Hepatocyte (in vitro differentiated cells): ENCODE measurements around the gene EXD3.

Experiments used
- EZH2 ChIP-seq: fragments of 200-600 bp; sonication (generic); IDR thresholded peaks from 2 replicates; pipeline ENCODE4 v1.6.1; 2016; ENCODE audit warnings: antibody characterized with exemption, mild to moderate bottlenecking, borderline replicate concordance
- TF ChIP-seq, protein P1 (sequence below): fragments of 200-600 bp; sonication (generic); IDR thresholded peaks from 2 replicates; pipeline ENCODE4 v1.5.1; 2016; ENCODE audit warnings: antibody characterized with exemption, mild to moderate bottlenecking; ENCODE audit not compliant: poor library complexity

DNA sequence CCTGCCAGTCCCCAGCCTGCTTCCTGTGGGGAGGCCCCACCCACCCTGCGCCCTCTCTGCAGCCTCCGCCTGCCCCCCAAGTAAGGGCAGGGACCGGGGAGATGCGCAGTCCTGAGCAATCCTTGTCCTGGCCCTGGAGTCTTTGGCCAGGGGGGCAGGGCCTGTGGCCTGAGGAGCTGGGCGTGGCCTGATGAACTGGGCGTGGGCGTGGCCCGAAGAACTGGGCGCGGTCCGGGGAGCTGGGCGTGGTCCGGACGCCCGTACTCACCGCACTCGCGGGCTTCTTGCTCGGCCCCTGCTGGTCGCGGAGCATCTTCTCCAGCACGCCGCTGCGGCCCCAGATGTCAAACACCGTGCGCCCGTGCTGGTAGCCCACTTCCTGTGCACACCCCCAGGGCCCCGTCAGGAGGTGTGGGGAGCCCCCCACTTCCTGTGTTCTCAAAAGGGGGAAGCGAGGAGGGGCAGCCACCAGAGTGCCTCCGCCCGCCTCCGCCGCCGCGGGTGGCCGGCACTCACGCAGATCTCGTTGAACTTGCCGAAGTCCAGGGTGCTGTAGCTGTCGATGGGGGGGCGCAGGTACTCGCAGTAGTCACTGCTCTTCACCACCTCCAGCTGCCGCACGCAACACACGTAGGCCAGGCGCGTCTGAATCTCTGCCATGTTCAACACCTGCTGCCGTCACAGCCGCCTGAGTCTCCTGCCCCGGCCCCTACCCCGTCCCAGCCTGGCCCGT is 38.9 kb upstream of the EXD3 start:
- no peak for TF ChIP-seq EZH2
- TF ChIP-seq, protein P1, sequence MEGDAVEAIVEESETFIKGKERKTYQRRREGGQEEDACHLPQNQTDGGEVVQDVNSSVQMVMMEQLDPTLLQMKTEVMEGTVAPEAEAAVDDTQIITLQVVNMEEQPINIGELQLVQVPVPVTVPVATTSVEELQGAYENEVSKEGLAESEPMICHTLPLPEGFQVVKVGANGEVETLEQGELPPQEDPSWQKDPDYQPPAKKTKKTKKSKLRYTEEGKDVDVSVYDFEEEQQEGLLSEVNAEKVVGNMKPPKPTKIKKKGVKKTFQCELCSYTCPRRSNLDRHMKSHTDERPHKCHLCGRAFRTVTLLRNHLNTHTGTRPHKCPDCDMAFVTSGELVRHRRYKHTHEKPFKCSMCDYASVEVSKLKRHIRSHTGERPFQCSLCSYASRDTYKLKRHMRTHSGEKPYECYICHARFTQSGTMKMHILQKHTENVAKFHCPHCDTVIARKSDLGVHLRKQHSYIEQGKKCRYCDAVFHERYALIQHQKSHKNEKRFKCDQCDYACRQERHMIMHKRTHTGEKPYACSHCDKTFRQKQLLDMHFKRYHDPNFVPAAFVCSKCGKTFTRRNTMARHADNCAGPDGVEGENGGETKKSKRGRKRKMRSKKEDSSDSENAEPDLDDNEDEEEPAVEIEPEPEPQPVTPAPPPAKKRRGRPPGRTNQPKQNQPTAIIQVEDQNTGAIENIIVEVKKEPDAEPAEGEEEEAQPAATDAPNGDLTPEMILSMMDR = no peak
